NCI-H1105 (cell line): ENCODE measurements around the gene CNFN.

Experiments
- DNase-seq: peaks from one replicate; lab custom pipeline; 2025; lab: John Stamatoyannopoulos, UW

Gene CNFN

DNA sequence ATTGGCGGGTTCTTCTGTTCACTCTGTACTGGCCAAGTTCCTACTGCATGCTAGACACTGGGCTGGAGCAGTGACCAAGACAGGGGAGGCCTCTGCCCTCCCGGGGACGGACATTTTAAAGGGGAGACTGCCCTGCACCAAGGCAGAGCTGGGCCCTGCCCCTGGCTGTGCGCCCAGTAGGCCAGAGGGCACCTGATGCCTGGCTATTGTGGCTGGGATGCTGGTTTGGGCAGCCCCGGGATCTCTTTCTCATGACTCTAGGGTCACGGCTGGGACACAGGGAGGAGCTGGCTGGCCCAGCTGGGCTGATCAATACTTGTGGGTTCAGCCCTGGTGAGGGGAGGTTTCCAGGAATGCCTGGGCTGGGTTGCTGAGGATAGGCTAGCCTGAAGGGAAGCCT, 19.4 kb upstream of the CNFN start:
- DNase-seq = no peak

DNA sequence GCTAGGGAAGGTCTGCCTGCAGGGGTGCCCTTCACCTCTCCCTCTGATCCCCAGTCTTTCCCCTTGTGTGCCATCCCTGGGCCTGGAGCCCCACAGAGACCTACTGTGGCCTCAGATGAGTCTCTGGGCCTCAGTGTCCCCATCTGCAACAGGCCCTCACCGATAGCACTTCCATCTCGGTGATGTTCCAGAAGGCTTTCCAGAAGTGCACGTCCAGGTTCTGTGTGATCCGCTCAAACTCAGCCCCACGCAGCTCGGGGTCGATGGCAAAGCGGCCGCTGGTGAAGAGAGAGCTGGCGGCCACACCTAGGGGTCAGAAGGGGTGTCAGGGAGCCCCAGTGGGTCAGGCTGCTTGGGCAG, 17.7 kb upstream of the CNFN start:
- DNase-seq = no peak

GRCh38 chr19:42407085-42407815, 17.2 kb upstream of the CNFN start:
- DNase-seq = no peak

DNA sequence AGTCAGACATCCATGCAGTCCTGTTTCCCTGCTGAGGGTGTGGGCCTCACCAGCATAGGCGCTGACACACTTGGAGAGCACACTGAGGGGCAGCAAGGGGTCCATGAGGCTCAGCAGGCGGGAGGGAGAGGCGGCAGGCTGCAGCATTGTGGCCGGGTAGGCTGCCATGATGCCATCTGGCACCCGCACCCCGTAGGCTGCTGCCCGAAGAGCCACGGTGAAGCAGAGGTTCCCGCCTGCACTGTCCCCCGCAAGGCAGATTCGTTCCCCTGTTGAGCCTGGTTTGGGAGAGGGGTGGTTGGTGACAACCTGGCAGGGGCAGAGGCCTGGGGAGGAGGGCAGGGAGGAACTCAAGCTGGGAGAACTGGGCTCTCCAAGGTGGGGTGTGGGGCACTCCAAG, 16.0 kb upstream of the CNFN start:
- no peak for DNase-seq

DNA sequence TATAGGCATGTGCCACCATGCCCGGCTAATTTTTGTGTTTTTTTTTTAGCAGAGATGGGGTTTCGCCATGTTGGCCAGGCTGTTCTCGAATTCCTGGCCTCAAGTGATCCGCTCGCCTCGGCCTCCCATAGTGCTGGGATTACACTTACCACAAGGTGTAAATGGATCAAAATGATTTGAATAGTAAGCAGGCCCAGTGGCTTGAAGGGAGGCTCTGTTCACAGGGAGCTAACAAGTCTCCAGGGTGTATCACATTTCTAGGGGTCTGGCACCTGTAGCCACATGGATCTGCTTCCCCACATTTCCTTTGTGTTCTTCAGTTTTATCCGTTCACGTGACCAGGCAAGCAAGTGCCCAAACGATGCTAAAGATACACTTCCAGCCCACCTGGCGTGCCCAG, 13.5 kb upstream of the CNFN start:
- DNase-seq = no peak

- DNase-seq = peak; percentile 40
Observed at GRCh38 chr19:42402376-42403116, 12.4 kb upstream of the CNFN start.

DNA sequence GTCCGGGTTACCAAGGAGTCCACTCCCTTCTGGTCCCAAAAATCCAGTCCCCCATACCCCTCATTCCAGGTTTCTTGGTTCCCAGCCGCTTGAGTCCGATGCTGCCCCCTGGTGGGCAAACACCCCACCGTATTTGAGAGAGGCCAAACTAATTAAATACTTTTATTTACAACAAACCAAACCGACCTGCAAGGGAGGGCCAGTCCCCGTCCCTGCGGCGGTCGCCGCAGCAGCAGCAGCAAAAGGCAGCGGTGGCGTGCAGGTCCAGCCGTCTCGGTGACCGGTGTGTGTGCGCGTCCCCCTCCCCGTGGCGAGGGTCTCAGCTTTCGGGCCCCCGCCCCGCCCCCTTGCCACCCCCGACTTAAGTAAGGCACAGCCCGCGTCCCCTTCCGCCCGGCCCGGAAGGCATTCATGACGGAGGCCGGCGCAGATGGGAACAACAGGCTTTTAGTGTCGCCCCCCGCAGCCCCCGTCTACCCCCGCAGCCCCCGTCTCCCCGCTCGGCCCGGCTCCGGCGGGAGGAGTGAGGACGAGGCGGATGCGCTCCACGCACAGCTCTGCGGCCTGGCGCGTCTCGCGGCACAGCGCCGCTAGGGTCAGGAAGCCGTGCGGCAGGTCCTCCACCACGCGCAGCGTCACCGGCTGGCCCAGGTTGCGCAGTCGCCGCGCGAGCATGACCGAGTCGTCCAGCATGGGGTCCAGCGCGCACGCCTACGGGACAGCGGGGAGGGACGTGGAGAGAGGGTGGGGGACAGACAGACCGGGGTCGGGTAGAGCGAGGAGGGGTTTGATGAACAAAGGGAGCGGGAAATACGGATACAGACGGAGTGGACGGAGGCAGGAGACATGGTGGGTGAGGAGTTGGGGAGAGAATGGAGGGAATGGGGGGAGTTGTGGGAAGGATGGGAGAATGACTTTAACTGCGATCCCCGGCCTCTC, 11.5 kb upstream of the CNFN start:
- peak; percentile 70 for DNase-seq

DNA sequence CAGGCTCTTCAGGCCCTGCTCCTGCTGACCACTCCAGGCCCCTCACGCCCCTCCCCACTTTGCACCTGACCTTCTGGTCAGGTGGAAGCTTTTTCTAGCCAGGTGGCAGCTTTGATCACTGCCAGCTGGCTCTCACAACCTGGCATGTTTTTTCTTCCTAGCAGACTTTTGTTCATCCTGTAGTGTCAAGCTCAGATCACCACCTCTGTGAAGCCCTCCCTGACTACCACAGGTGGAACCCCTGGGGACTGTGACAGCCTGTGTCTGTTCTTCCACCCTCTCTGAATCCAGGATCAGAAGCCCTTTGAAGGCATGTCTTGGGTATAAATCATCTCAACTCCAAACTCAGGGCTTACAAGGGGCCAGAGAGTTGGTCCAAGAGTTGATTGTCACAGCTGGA, 10.3 kb upstream of the CNFN start:
- DNase-seq = no peak

- DNase-seq = no peak
Observed at GRCh38 chr19:42397263-42398166, 7.4 kb upstream of the CNFN start.

GRCh38 chr19:42396381-42397262, 6.5 kb upstream of the CNFN start:
- DNase-seq = peak; percentile 98

DNA sequence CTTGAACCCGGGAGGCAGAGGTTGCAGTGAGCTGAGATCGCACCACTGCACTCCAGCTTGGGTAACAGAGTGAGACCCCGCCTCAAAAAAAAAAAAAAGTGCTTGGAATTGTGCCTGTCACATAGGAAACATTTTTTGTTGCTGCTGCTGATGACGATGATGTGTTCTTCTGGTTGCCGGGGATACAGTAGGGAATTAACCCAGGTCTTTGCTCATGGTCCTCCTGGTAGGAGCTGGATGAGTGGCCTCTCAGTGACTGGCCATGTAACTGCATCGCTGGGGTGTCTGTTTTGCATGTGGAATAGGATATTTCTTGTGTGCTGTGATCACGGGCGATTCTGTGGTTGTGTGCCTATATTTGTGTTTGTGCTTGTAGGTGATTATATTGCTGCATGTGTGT, 4.7 kb upstream of the CNFN start:
- no peak for DNase-seq

DNA sequence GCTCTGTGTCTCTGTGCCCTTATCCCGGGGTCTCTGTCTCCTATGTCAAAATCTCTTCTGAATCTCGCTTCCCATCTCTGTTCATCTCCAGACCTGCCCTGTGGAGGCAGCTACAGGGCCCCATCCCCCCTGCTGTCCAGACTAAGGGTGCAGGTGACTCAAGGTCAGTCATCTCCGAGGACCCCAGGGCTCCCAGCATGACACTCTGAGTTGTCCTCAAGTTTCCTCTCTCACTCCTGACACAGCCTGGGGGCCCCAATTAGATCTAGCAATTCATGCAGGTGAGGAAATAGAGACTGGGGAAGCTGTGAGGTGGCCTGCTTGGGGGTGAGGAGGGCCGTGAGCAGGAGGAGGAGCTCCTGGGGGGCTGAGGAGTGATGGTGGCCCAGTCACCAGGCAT, 2.1 kb upstream of the CNFN start:
- no peak for DNase-seq

- DNase-seq = no peak
Observed at GRCh38 chr19:42388851-42389489, 1.1 kb downstream of the CNFN start.

DNA sequence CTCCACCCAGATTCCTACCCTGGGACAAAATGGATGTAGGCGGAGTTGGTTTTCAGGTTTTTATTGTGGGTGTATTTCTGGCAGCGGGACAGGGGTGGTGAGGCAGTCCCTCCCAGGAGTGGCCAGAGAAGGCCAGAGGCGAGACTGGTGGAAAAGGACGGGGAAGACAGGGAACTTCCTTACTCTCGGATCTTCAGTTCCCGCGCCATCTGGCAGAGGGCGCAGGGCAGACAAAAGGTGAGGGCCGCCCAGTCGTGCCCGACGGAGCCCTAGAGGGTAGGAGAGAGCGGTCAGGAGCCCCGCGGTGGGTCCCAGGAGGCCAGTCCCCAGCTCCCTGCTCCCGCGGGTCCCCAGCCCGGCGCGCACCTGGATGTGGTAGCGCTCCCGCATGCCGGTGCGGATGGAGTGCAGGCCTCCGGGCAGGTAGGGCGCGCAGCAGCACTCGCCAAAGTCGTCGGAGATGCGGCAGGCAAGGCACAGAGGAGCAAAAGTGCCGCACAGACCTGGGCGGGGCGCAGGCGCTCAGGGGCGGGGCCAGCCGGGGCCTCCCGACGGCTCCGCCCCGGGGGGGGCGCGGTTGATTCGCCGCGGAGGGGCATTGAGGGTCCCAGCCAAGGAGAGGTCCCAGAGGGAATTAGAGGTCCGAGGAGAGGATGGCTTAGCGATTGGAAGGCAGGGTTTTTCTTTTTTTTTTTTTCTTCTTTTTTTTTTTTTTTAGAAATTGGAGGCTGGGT, 3.0 kb downstream of the CNFN start:
- peak; percentile 73 for DNase-seq

DNA sequence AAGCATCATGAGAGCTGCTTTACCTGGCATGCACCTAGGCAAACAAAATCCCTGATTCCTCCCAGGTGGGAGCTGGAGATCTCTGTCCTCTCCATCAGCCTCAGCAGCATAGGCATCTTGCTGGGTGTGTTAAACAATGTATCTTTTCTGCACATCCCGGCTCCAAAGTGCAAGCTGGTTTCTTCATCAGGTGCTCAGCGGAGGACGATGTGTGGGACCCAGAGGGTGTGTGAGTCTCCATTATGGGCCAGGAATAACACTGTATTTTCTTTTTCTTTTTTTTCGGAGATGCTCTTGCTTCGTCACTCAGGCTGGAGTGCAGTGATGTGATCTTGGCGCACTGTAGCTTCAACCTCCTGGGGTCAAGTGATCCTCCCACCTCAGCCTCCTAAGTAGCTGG, 9.9 kb downstream of the CNFN start:
- DNase-seq = no peak

DNA sequence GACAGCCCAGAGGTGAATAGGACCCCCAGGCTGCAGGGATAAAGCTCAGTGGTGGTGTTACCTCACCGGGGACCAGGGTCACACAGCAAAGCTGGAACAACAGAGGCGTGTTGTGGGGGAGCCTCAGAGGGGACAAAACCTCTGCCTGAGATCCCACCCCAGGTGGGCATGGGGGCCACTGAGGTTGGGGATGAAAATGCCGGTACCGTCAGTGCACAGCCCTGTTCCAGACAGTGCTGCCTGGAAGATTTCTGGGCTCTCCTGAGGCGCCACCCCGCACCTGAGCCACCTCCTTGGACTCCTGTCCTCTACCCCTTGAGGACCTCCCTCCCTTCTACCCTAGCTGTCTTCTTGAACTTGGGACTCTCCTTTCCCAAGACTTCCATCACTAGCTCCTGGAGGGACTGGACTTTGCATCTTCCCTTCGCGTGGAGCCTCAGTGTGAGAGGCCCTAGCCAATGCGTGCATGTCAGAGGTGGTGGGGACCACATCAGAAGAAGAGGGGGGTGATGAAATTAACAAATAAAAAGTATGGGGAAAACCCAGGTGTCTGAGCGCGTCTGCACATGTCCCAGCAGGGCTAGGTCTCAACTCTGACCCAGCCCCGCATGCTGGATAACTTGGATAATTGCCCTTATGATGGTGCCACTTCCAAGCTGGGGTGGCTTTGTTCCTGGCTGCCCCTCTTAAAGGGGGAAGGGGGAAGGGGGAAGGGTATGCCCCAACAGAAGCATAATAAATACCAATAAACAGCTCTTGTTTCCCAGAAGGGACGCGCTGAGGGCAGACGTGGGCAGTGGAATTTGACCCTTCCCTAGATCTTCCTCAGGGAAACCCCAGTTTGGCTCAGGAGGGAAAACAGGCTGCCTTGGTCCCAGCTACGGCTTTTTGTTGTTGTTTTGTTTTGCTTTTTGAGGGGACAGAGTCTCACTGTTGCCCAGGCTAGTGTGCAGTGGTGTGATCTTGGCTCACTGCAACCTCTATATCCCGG, 11.6 kb downstream of the CNFN start:
- no peak for DNase-seq

DNA sequence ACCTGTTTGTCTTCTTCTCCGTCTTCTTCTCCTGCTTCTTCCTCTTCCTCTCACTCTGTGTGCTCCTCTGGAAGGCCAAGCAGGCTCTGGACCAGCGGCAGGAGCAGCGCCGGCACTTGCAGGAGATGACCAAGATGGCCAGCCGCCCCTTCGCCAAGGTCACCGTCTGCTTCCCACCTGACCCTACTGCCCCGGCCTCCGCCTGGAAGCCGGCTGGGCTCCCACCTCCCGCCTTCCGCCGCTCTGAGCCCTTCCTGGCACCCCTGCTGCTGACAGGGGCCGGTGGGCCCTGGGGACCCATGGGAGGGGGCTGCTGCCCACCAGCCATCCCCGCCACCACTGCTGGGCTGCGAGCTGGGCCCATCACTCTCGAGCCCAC, 13.9 kb downstream of the CNFN start:
- DNase-seq = no peak
